Non-pigmented ciliary epithelial cell (primary cell): Measurements from ENCODE around the gene KIAA1549.
"Not testable (repeated sequence)": the region's sequence is repeated elsewhere in the genome, so short reads cannot be mapped to it uniquely, and the experiment has no call there.

Source experiments
- DNase-seq: peaks from one replicate; pipeline ENCODE4 v3.0.0-alpha.2; 2010; ENCODE audit warnings: low read depth

The KIAA1549 gene

DNA sequence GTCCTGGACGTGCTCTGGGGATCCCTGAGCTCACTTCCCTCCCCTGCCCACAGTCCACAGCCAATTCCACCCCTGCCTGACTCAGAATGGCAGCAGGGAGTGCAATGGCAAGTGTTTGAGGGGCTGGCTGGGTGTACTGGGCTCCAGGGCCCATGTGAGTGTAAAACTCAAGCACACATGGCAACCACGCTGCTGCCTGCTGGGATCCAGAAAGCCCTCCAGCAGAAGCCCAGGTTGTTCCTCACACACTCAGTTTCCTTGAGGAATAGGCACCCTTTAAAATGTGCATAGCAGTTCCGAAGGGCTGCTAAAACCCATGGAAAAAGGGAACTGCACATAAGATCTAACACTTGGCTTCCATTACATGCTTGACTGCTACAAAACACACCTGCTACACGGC lies 171.8 kb downstream of the KIAA1549 start:
- no peak for DNase-seq

GRCh38 chr7:138804618-138805017 lies 176.6 kb downstream of the KIAA1549 start:
- DNase-seq: no peak

- no peak for DNase-seq
Measured at GRCh38 chr7:138802706-138803105, 178.5 kb downstream of the KIAA1549 start.

GRCh38 chr7:138801256-138801655 lies 179.9 kb downstream of the KIAA1549 start:
- DNase-seq: no peak

GRCh38 chr7:138799336-138800000 lies 181.7 kb downstream of the KIAA1549 start:
- no peak for DNase-seq

DNA sequence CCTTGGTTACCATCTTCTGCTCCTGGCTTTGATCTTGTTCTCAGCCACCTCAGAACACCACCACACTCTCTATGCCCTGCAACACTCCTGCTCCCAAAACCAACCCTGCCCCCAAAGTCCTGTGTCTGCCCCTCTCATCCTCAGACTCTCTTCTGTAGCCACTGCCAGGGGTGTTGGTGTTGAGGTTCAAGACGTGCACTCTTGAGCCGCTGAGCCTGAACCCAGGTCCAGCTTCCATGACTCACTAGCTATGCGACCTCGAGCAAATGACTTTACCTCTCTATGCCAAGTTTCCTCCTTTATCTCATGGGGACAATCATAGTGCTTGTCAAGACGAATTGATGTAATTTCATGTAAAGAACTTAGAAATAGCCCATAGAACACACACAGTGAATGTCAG lies 182.4 kb downstream of the KIAA1549 start:
- DNase-seq: no peak

- no peak for DNase-seq
Measured at GRCh38 chr7:138797715-138798320, 183.4 kb downstream of the KIAA1549 start, which contains the start of the genes ATP6V0A4 and TMEM213. Gene ATP6V0A4, minus strand, starts transcription at chr7:138798196. Its CDS starts 26,949 bp downstream, at chr7:138771247. Gene TMEM213, plus strand, starts transcription at chr7:138797994. Its CDS starts 111 bp downstream, at chr7:138798105.

GRCh38 chr7:138797046-138797445 lies 184.1 kb downstream of the KIAA1549 start:
- DNase-seq: not testable (repeated sequence)

GRCh38 chr7:138796038-138796615 lies 185.1 kb downstream of the KIAA1549 start:
- no peak for DNase-seq

GRCh38 chr7:138785587-138786437 lies 195.4 kb downstream of the KIAA1549 start:
- no peak for DNase-seq

GRCh38 chr7:138784692-138785091 lies 196.5 kb downstream of the KIAA1549 start:
- DNase-seq: no peak
